Esophagus muscularis mucosa (tissue), 3 donors: ENCODE data around the gene UGT2A2.

Experiments used
- CTCF ChIP-seq, 3 experiments: fragments of 200-600 bp in 2 of 3; fragments of 450-650 bp in 1 of 3; sonication (generic) in 2 of 3; IDR thresholded peaks; one replicate each; pipeline ENCODE4 v1.5.1; 2017 to 2019; ENCODE audit warnings: antibody characterized with exemption in 3 of 3, mild to moderate bottlenecking in 2 of 3, moderate library complexity in 1 of 3
- POLR2A ChIP-seq: fragments of 450-650 bp; IDR thresholded peaks from one replicate; pipeline ENCODE4 v1.6.1; 2017; ENCODE audit warnings: antibody characterized with exemption, moderate library complexity, mild to moderate bottlenecking, low read depth

GRCh38 chr4:69650872-69651271, 11.4 kb upstream of the UGT2A2 start:
- no peak for TF ChIP-seq CTCF (IDR thresholded peaks at IDR 0.05)
- no peak for TF ChIP-seq POLR2A
